GM18526 (cell line): ENCODE data around the gene FBXO33.

Experiments used
- POLR2A ChIP-seq: IDR thresholded peaks from 3 replicates; pipeline ENCODE4 v1.6.1; 2011; ENCODE audit not compliant: insufficient read length; ENCODE audit errors: extremely low read depth

Gene FBXO33

GRCh38 chr14:39395555-39396254, 36.5 kb downstream of the FBXO33 start:
- TF ChIP-seq POLR2A: no peak

DNA sequence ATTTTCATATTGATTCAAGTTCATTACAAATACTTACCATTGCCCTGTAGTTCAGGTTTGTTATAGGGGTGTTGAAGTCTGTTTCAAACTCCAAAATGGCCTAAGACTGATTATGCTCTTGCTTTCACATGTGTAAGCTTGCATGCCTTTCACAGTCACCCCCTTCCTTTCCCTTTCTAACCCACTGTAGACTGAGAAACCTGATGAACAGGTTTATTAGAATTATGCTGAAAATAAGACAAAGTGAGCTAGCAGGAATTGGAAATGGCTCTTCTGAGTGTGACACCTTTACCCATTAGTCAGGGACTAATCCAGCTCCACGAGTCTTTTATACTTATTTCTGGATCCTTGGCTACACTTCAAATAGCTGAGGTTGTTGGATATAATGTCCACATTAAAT, 38.9 kb downstream of the FBXO33 start:
- TF ChIP-seq POLR2A: no peak

DNA sequence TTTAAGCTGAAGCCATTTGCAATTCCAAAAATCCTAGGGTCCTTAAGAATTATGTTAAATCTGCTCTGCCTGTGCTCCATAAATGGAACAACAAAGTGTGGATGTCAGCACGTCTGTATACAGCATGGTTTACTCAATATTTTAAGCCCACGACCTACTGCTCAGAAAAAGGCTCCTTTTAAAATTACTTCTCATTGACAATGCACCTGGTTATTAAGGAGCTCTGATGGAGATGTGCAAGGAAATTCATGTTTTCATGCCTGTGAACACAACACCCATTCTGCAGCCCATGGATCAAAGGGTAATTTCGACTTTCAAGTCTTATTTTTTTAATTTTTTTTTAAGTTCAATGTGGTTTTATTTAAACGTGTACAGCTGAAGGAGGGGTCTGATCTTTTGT, 48.1 kb downstream of the FBXO33 start:
- no peak for TF ChIP-seq POLR2A

DNA sequence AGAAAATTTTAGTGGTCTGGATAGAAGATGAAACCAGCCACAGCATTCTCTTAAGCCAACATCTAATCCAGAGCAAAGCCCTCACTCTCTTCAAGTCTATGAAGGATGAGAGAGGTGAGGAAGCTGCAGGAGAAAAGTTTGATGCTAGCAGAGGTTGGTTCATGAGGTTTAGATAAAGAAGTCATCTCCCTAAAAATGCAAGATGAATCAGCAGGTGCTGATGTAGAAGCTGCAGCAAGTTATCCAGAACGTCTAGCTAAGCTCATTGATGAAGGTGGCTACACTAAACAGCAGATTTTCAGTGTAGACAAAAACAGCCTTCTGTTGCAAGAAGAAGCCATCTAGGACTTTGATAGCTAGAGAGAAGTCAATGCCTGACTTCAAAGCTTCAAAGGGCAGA, 48.5 kb downstream of the FBXO33 start:
- no peak for TF ChIP-seq POLR2A

GRCh38 chr14:39383026-39383660, 49.1 kb downstream of the FBXO33 start:
- TF ChIP-seq POLR2A: no peak

GRCh38 chr14:39382463-39382862, 49.8 kb downstream of the FBXO33 start:
- no peak for TF ChIP-seq POLR2A

GRCh38 chr14:39381366-39381765, 50.9 kb downstream of the FBXO33 start:
- no peak for TF ChIP-seq POLR2A

DNA sequence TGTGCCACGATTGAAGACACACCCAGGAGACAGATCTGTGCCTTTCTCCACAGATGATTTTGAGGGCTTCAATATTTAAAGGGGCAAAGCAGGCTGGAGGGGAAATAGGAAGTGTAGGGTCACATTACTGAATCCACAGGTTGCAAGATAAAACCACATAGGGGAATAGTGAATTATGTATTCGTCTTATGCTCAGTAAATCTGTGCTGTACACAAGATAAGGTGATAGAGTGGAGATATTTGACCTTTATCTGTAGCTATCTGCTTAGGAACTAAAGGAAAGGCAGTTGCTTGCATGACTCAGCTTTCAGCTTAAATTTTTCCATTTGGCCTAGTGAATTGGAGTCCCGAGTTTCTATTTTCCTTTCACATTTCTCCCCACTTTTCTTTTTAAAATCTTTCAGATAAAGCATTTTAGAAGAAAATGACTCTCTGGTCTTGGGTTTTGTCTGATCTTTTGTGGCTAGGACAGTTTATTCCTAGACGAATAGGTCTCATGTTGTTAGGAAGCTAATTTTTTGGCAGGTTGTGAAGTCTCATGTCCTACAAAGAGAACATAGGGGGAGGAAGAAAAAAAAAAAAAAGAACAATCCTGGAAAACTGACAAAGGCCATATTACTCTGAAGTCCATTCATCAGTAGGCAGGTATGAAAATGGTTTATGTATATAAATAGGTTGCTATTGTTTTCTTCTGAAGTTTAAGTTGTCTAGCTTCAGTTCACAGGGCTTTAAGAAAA, 55.4 kb downstream of the FBXO33 start:
- TF ChIP-seq POLR2A: no peak

DNA sequence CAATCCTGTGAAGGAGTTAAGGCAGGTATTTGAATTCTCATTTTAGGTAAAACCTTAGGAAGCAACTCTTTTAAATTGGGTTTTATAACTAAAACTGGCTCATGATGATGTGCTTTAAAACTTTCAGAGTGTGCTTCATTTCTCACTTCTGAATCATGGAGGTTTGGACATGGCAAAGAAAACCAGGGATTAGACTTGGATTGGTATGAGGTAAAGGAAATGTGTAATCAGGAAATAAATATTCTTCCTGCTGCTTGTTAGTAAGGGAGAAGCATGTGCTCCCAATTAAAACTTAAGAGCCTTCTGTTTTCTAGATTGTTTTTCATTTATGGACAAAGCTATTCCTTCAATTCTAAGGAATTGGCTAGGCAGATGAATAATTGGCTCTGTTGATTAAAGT, 57.4 kb downstream of the FBXO33 start:
- no peak for TF ChIP-seq POLR2A

GRCh38 chr14:39372656-39373055, 59.6 kb downstream of the FBXO33 start:
- TF ChIP-seq POLR2A: no peak

DNA sequence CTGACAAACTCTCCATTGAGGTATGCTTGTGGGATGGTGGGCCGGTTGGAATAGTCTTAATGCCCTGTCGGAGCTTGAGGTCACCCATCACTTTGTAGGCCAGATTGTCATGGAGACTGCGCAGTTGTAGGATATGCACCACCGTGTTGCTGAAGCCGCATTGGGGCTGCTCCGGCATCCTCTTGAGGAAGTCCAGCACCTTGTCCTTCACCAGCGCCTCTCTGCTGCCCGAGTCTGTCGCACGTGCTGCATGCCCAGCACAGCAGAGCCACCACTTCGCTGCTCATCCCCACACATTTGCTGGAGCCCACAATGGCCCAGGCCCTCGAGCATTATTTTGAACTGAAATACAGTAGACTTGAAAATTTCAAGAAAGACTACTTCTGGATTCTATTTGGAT, 61.8 kb downstream of the FBXO33 start:
- no peak for TF ChIP-seq POLR2A

DNA sequence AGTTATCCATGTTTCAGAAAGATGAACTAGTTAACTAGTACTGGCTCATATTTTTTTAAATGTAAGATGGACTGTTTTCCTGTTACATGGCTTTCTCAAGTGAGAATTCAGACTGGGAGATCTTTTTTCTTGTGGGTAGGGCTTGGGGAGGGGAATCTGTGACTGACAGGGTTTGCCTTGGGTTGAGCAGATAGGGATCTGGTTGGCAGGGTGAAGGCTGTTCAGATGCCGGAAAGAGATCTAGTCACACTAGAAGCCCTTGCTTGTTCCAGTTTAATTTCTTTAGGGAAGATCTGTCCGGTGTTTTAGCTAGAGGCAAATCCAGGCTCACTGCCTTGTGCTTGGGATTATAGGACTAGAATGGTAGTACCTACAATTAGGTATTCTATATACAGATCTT, 63.2 kb downstream of the FBXO33 start:
- TF ChIP-seq POLR2A: no peak

DNA sequence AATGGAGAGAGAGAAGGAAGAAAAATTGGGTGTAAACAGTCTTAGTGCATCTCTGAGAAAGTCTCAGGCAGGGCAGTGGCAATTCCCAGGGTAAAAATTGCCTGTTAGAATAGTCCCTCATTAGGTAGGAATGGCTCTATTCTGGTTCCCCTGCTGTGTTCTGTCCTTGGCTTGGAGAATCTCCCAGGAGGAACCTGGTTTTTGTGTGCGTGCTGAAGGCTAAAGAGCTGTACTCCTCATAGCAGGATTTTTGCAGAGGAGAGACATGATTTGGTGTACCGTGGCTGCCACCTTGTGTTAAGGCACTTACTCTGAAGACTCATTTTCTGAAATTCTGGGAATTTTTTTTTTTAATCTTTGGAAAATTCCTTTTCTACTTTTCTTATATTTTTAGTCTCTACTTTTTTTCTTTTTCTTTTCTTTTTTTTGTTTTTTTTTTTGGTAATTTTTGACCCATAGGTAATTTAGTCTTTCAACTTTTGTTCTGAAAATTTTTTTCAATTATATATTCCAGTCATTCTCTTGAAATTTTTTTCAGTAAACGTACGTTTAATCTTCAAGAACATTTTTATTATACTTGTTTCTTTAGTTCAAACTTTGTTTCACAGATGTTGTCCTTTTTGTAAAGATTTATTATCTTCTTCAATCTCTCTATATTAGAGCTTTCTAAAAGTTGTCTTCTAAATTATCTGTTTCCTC, 63.8 kb downstream of the FBXO33 start:
- TF ChIP-seq POLR2A: no peak

DNA sequence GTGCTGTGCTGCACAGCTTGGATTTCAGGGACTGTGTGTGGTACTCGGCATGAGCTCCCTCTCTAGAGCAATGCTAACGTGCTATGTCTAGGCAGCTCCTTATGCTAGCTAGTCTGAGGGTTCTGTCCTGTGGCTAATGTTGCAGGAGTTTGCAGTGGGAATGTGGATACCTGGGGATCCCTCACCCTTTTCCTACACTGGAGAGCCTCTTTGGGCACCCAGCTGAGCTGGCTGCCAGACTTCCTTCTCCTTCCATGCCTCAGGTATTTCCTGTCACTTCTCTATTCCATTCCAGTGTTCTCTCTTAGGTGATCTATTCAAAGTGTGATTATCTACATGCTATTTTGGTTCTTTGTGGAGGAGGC, 64.9 kb downstream of the FBXO33 start:
- TF ChIP-seq POLR2A: no peak

DNA sequence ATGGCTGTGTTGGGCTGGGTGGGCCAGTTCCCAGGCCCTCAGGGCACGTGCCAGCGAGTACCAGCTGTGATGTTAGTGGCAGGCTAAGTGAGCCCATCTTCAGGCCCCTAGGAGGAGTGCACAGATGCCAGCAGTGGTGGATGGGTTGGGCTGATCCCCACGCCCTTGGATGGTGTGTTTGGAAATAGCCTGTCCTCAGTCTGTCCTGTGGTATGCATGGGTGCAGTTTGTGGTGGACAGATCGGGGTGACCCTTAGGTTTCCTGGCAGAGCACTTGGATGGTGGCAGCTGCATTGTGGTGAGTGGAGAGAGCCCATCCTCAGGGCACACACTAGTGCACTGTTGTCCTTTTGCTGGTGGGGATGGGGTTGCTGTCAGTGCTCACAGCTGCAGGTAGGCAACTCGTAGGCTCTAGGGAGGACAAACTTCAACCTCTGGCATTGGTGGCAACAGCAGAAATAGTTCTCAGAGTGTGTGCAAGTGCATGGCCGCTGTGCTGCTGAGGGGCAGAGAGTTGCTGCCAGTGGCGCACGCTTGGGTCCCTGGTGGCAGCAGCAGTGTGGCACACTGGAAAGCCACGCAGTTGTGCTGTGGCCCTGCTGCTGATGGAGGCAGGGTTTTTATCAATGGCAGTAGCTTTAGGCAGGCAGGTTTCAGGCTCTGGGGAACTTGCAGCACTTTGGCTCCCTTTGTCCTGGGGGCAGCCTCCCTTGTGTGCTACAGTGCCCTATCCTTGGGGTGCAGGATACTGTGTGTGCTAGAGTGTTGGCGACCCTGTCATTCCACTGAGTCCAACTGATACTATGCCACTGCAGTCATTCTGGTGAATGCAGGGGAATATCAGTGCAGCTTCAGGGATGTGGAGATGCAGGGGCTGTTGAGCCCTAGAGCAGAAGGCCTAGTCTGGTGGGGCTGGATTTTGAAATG, 65.5 kb downstream of the FBXO33 start:
- TF ChIP-seq POLR2A: no peak
